GM12878 (cell line): ENCODE data around the gene LTBP3.

Source experiments
- EZH2 ChIP-seq: IDR thresholded peaks from 2 replicates; pipeline ENCODE4 v1.6.1; 2012; ENCODE audit warnings: low read depth, mild to moderate bottlenecking, control low read depth, inconsistent platforms, low read length, borderline replicate concordance; ENCODE audit not compliant: control insufficient read depth
- FOXK2 ChIP-seq: fragments of 450-650 bp; IDR thresholded peaks from 2 replicates; pipeline ENCODE4 v1.6.1; 2017; ENCODE audit warnings: mild to moderate bottlenecking, moderate library complexity
- FOXM1 ChIP-seq: IDR thresholded peaks from 2 replicates; pipeline ENCODE4 v1.6.1; 2012; ENCODE audit warnings: low read depth, mild to moderate bottlenecking, inconsistent platforms, low read length, moderate library complexity
- NBN ChIP-seq: fragments of 450-650 bp; IDR thresholded peaks from 2 replicates; pipeline ENCODE4 v1.6.1; 2016
- PML ChIP-seq: IDR thresholded peaks from 2 replicates; pipeline ENCODE4 v1.6.1; 2012; ENCODE audit warnings: low read length, inconsistent platforms
- POLR2AphosphoS2 ChIP-seq: IDR thresholded peaks from 2 replicates; pipeline ENCODE4 v1.6.1; 2011; ENCODE audit warnings: low read depth, mild to moderate bottlenecking, low read length, improper control_type of control experiment, moderate library complexity
- POLR2AphosphoS5 ChIP-seq: IDR thresholded peaks from 2 replicates; pipeline ENCODE4 v1.6.1; 2011; ENCODE audit warnings: mild to moderate bottlenecking, low read length, inconsistent platforms
- RAD21 ChIP-seq: IDR thresholded peaks from 2 replicates; pipeline ENCODE4 v1.6.1; 2011; ENCODE audit warnings: mild to moderate bottlenecking, low read depth, low read length, moderate library complexity; ENCODE audit not compliant: insufficient read depth
- RFX5 ChIP-seq: IDR thresholded peaks from 2 replicates; pipeline ENCODE4 v1.6.1; 2011; ENCODE audit warnings: low read depth, low read length, improper control_type of control experiment
- YY1 ChIP-seq: IDR thresholded peaks from 2 replicates; pipeline ENCODE4 v1.6.1; 2011; ENCODE audit warnings: low read depth, mild to moderate bottlenecking, low read length
- ZZZ3 ChIP-seq: IDR thresholded peaks from 2 replicates; pipeline ENCODE4 v1.6.1; 2011; ENCODE audit warnings: low read depth; ENCODE audit not compliant: control insufficient read depth, insufficient read length
- TF ChIP-seq, protein P1 (sequence below), 3 experiments: IDR thresholded peaks in 2 of 3; conservative IDR thresholded peaks in 1 of 3; 2 replicates each; pipeline ENCODE4 v1.5.1; 2011; ENCODE audit warnings: low read depth in 3 of 3, low read length in 3 of 3, mild to moderate bottlenecking in 3 of 3, control low read depth in 2 of 3, moderate library complexity in 2 of 3, inconsistent platforms in 1 of 3, mixed read lengths in 1 of 3; ENCODE audit not compliant: control insufficient read depth in 2 of 3, insufficient read depth in 1 of 3; ENCODE audit errors: extremely low read depth in 1 of 3
- TF ChIP-seq, protein P2 (sequence below): IDR thresholded peaks from 2 replicates; pipeline ENCODE4 v1.6.1; 2012; ENCODE audit warnings: low read depth, low read length, improper control_type of control experiment

DNA sequence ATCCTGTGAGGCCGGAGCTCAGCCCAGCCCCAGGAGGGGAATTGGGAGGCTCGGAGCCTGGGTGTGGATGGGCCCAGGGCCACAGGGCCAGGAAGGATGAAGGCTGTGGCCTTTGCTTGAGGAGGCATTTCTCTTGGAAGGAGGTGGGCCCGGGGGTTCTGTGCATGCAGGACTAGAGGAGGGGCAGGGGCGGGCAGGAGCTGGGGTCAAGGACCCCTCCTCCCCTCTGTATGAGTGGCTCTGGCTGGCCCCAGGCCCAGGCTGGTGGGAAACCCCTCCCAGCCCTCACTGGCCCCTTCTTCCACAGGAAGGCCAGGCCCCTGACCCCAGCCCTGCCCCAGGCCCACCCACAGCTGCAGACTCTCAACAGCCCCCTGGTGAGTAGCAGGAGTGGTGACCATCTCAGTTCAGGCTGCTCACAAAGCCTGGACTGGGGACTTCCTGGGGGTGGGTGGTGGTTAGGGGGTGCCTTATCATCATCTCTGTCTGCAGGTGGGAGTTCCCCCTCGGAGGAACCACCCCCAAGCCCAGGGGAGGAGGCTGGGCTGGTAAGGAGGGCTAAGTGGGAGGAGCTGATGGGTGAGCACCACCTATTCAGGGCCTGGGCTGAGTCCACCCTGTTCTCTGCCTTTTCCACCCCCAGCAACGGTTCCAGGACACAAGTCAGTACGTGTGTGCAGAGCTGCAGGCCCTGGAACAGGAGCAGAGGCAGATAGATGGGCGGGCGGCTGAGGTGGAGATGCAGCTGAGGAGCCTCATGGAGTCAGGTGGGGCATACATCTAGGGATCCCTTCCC lies 31.5 kb upstream of the LTBP3 start:
- TF ChIP-seq, protein P1, sequence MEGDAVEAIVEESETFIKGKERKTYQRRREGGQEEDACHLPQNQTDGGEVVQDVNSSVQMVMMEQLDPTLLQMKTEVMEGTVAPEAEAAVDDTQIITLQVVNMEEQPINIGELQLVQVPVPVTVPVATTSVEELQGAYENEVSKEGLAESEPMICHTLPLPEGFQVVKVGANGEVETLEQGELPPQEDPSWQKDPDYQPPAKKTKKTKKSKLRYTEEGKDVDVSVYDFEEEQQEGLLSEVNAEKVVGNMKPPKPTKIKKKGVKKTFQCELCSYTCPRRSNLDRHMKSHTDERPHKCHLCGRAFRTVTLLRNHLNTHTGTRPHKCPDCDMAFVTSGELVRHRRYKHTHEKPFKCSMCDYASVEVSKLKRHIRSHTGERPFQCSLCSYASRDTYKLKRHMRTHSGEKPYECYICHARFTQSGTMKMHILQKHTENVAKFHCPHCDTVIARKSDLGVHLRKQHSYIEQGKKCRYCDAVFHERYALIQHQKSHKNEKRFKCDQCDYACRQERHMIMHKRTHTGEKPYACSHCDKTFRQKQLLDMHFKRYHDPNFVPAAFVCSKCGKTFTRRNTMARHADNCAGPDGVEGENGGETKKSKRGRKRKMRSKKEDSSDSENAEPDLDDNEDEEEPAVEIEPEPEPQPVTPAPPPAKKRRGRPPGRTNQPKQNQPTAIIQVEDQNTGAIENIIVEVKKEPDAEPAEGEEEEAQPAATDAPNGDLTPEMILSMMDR (IDR thresholded peaks at IDR 0.05 in 2 of 3, conservative IDR thresholded peaks at IDR 0.05 in 1 of 3; ENCODE audit: control insufficient read depth in 2 of 3, extremely low read depth in 1 of 3, insufficient read depth in 1 of 3, low read depth in 3 of 3, low read length in 3 of 3) = no peak
- TF ChIP-seq POLR2AphosphoS5 = no peak
- no peak for TF ChIP-seq PML
- no peak for TF ChIP-seq EZH2
- TF ChIP-seq RFX5 = no peak
- no peak for TF ChIP-seq ZZZ3
- TF ChIP-seq YY1 = 0 out of 2 replicates have a peak, but pooled peaks have one; percentile 39
- TF ChIP-seq NBN = no peak
- 0 out of 2 replicates have a peak, but pooled peaks have one; percentile 13 for TF ChIP-seq RAD21
- TF ChIP-seq POLR2AphosphoS2 = no peak
- TF ChIP-seq, protein P2, sequence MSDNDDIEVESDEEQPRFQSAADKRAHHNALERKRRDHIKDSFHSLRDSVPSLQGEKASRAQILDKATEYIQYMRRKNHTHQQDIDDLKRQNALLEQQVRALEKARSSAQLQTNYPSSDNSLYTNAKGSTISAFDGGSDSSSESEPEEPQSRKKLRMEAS = no peak
- TF ChIP-seq FOXK2 = no peak
- no peak for TF ChIP-seq FOXM1
